Heart left ventricle (tissue), 16 donors: ENCODE data around the gene SH2D3C. TPM values are rescaled to one million over a fixed set of nuclear protein-coding genes. Genes with fewer than 3 reads are reported as not detected.
A peak's percentile ranks its signal among the peaks of the same experiment; 100 is the strongest.

Source experiments
- ATAC-seq, 4 donors: fragments of 200-7000 bp; cut with Tn5 transposase; one replicate each; pipeline ENCODE4 v1.9.1; 2020 to 2022; ENCODE audit warnings: moderate library complexity in 4 of 4, mild to moderate bottlenecking in 3 of 4, moderate number of reproducible peaks in 1 of 4
- DNase-seq, 5 donors: peaks; one replicate each; pipeline ENCODE4 v3.0.0-alpha.2; 2020
- H3K27ac ChIP-seq, 12 donors: fragments of 200-600 bp; sonication (generic) in 4 of 12; one replicate each; pipeline versions ENCODE4 v1.5.0 to v1.8.0; 2016 to 2022; ENCODE audit warnings: mild to moderate bottlenecking in 2 of 12
- H3K27me3 ChIP-seq, 9 donors: fragments of 200-600 bp; sonication (generic) in 2 of 9; one replicate each; pipeline versions ENCODE4 v1.5.1 to v1.8.0; 2016 to 2022; ENCODE audit warnings: mild to moderate bottlenecking in 3 of 9
- H3K36me3 ChIP-seq, 9 donors: fragments of 200-600 bp; sonication (generic) in 2 of 9; one replicate each; pipeline versions ENCODE4 v1.5.0 to v1.8.0; 2018 to 2022; ENCODE audit warnings: mild to moderate bottlenecking in 2 of 9
- H3K4me1 ChIP-seq, 12 donors: fragments of 200-600 bp; sonication (generic) in 4 of 12; one replicate each; pipeline versions ENCODE4 v1.5.0 to v1.8.0; 2016 to 2022; ENCODE audit warnings: mild to moderate bottlenecking in 3 of 12
- H3K4me3 ChIP-seq, 12 donors: fragments of 200-600 bp; sonication (generic) in 4 of 12; one replicate each; pipeline versions ENCODE4 v1.5.0 to v1.8.0; 2017 to 2022; ENCODE audit warnings: mild to moderate bottlenecking in 9 of 12, moderate library complexity in 4 of 12
- H3K9me3 ChIP-seq, 12 donors: fragments of 200-600 bp; sonication (generic) in 4 of 12; one replicate each; pipeline versions ENCODE4 v1.5.0 to v1.8.0; 2016 to 2022; ENCODE audit warnings: mild to moderate bottlenecking in 1 of 12
- POLR2A ChIP-seq, 2 donors: fragments of 450-650 bp; IDR thresholded peaks; one replicate each; pipeline ENCODE4 v1.6.1; 2017; ENCODE audit warnings: antibody characterized with exemption in 2 of 2, mild to moderate bottlenecking in 2 of 2, moderate library complexity in 2 of 2
- WGBS, 4 donors: extraction: QIAGEN DNeasy Blood & Tissue Kit in 2 of 4; methylation state at CpG; one replicate each; pipeline versions ENCODE4 v1.1.5 to v1.1.7; 2013 to 2018; 5-methylcytosine and 5-hydroxymethylcytosine counted together
- intact Hi-C, 10 donors: fragments of 100-400 bp; cut with DNase I; formaldehyde crosslinking; loops; one replicate each; pipeline versions ENCODE4 v1.11.1 to v1.14.2; 2022
- polyA plus RNA-seq, 2 donors: library from polyadenylated mRNA; stranded (reverse); fragments of 200-250 nt; gene quantifications; one replicate each; pipeline ENCODE4 v1.2.3, GENCODE V29; 2013
- total RNA-seq, 9 donors: library from RNA; depleted of rRNA in 2 of 9; stranded (reverse); fragments of >200 nt in 2 of 9; fragmentation: NEBNext Ultra II Directional in 3 of 9; extraction: Animal tissue kit (Norgen Biotek cat#: 25700) in 3 of 9; gene quantifications; one replicate each; pipeline versions ENCODE4 v1.1.0 to v1.2.4, GENCODE V29; 2016 to 2023
- TF ChIP-seq, protein P1 (sequence below), 12 donors: fragments of 200-600 bp; sonication (generic) in 4 of 12; IDR thresholded peaks; one replicate each; pipeline versions ENCODE4 v1.5.0 to v1.8.0; 2018 to 2022; ENCODE audit warnings: antibody characterized with exemption in 12 of 12, mild to moderate bottlenecking in 5 of 12
- donor health status: ischemic (EF 13 %, LVEDD 7.1; RV severe dilation, severe dysfunction).
- donor health status: healthy with polysubstance abuse.
- donor health status: DM: no; HTN: yes; CAD: no.
- donor health status: DM: no; HTN: no; CAD: no.
- donor health status: ischemic (EF 25% LVEDD 6.9; RV normal size, moderate dysfunction).
- donor health status: ischemic (EF 25% LVEDD 5.7; RV mildly dilated, moderate dysfunction).
- donor health status: healthy.
- donor health status: DM: yes; HTN: yes; CAD: no.
- donor health status: ischemic (EF 35%, LVEDD 5.7; RV mildly dilated, moderate dysfunction).
- donor health status: nonischemic (EF 11% LVEDD 7.7; RV severe dilation, severe dysfunction).
- donor health status: DM: yes; HTN: yes; CAD: no.
- donor health status: PGD.
- donor health status: ischemic (EF 29% LVEDD 5.4; RV normal size, mild dysfunction).
- donor health status: nonischemic (EF 23%, LVEDD 6.1; RV moderate dilation, normal function).

SH2D3C gene
- total and polyA plus RNA-seq, 11 donors, result 13.7 to 38.9 (median 21.0) TPM

DNA sequence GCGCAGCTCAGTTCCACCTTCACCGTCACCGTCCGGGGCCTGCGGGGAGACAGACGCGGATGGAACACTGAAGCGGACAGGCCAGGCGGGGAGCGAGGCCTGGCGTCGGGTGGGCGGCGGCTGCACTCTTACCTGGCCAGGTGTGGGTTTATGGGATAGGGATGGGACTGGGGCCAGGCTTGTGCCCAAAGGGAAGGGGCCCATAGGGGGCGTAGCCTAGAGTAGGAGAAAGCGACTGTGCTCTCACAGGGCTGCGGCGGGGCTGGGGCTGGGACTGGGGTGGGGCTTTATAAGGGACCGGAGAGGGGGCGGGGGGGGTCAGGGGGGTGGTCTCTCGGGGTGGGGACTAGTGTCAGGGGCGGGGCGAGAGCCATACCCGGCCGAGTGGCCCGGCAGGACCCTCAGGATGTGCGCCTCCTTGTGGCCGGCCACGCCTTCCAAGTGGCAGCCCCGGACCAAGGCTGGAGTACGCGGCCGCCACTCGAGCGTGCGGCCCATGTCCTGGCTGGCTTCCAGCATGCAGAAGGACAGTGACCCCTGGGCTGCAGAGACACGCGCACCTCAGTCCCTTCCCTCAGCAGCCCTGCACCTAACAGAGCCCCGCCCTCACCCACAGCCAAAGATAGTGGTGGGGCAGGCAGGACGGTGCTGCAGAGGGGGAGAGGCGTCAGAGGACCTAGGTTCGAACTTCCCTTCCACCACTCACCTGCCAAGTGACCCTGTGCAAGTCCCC lies 47.0 kb upstream of the SH2D3C start:
- 45 to 55% (median 48%) methylated on average over 36 to 42 of the region's 42 CpGs for WGBS, 4 donors
- Histone ChIP-seq H3K27me3 (no peaks in the 10 kb centered on the region), H3K36me3 (peaks cover 0 to 93% (median 68%) of the 10 kb centered on the region in 9 donors), H3K9me3 (no peaks in the 10 kb centered on the region), H3K4me1 (peaks cover 12 to 57% (median 44%) of the 10 kb centered on the region in 12 donors), H3K4me3 (no peak overlapping the region), H3K27ac (peak overlapping the region in 9 of 12 donors; percentile 6 to 95 (median 77))
- ATAC-seq (peak; percentile 8 to 33 (median 18)), DNase-seq (peak in 4 of 5 donors; percentile 56 to 77 (median 68))
- intact Hi-C loops, result loop anchor here in 5 of 10 donors (5.0 kb wide), 2 partner anchors 37 to 42 kb away; no protein-coding TSS in a partner anchor
- TF ChIP-seq POLR2A (IDR thresholded peaks at IDR 0.05), result no peak
- TF ChIP-seq, protein P1, sequence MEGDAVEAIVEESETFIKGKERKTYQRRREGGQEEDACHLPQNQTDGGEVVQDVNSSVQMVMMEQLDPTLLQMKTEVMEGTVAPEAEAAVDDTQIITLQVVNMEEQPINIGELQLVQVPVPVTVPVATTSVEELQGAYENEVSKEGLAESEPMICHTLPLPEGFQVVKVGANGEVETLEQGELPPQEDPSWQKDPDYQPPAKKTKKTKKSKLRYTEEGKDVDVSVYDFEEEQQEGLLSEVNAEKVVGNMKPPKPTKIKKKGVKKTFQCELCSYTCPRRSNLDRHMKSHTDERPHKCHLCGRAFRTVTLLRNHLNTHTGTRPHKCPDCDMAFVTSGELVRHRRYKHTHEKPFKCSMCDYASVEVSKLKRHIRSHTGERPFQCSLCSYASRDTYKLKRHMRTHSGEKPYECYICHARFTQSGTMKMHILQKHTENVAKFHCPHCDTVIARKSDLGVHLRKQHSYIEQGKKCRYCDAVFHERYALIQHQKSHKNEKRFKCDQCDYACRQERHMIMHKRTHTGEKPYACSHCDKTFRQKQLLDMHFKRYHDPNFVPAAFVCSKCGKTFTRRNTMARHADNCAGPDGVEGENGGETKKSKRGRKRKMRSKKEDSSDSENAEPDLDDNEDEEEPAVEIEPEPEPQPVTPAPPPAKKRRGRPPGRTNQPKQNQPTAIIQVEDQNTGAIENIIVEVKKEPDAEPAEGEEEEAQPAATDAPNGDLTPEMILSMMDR (IDR thresholded peaks at IDR 0.05), result peak; percentile 9 to 53 (median 42)

DNA sequence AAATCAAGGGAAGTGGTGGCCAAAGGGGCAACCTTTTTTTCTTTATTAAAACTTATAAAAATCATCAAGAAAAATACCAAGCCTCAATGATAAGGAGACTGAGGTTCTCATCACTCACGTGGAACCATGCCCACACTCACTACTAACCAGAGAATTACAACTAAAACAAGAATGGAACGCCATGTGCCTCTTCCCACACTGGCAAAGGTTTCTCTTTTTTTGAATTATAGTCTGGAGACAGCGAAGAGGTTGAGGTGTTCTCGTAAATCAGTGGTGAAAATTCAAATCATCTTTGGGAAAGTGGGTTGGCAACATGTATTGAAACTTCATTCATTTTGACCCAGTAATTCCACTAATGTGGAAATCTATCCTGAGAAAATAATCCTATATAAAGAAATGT lies 43.6 kb upstream of the SH2D3C start:
- DNase-seq (no peak), ATAC-seq (no peak)
- peaks cover 0 to 36% (median 18%) of the 10 kb centered on the region in 12 donors for H3K4me1 ChIP-seq
- TF ChIP-seq, protein P1 (IDR thresholded peaks at IDR 0.05), result no peak
- no peak for TF ChIP-seq POLR2A (IDR thresholded peaks at IDR 0.05)
- H3K4me3 ChIP-seq, result no peak overlapping the region
- H3K36me3 ChIP-seq, result peaks cover 0 to 98% (median 92%) of the 10 kb centered on the region in 9 donors
- H3K27me3 ChIP-seq, result no peaks in the 10 kb centered on the region
- intact Hi-C loops, result no loop called here
- H3K27ac ChIP-seq, result no peak overlapping the region
- 77 to 79% (median 78%) methylated on average over 4 of the region's 4 CpGs for WGBS, 4 donors
- no peaks in the 10 kb centered on the region for H3K9me3 ChIP-seq

DNA sequence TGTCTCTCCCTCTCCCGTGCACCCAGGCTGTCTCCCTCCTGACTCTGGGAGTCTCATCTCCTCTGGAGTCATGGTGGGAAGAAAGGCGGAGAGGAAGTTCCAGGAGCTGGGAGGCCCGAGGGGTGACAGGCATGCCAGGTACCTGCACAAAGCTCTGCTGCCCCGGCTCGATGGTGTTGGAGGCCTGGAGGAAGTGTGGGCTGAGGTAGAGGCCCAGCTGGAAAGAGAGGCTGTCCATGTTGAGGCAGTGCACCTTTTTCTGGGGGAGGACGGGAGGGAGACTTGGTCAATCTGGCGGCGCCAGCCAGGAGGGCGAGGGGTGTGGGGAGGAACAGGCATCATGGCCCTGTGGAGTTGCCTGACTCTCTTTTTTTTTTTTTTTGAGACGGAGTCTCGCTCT lies 40.1 kb upstream of the SH2D3C start:
- no peak for ATAC-seq
- peak overlapping the region in 2 of 12 donors; percentile 4 to 37 for H3K27ac ChIP-seq
- no peaks in the 10 kb centered on the region for H3K9me3 ChIP-seq
- H3K4me1 ChIP-seq, result peaks cover 0 to 28% (median 5%) of the 10 kb centered on the region in 12 donors
- no peaks in the 10 kb centered on the region for H3K27me3 ChIP-seq
- H3K4me3 ChIP-seq, result no peak overlapping the region
- TF ChIP-seq, protein P1 (IDR thresholded peaks at IDR 0.05), result no peak
- TF ChIP-seq POLR2A (IDR thresholded peaks at IDR 0.05), result no peak
- no peak for DNase-seq
- peaks cover 0 to 100% (median 94%) of the 10 kb centered on the region in 9 donors for H3K36me3 ChIP-seq
- intact Hi-C loops, result no loop called here
- WGBS, 4 donors, result 86 to 93% (median 88%) methylated on average over 10 to 11 of the region's 11 CpGs

DNA sequence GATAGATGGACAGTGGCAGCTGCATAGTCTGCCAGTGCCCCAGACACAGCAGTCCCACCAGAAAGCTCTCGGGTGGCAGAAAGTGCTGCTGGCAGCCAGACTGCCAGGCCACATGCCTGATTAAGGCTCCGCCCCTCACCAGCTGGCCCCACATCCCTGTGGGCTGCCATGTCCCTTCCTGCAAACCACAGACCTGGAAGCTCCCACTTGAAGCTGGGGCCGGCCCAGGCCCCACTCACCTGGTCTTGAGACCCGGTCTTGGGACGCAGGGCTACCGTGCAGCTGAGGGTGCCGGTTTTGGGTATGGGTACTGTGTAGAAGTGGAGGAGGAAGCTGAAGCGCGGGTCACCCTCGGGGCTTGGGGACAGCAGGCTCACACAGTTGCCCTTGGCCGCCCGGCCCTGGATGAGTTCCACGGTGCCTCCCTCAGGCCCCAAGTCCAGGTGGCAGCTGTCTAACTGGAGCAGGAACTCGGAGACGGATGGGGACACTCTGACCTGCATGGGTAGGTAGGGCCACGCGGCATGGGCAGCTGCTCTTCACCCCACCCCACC lies 39.5 kb upstream of the SH2D3C start:
- H3K4me3 ChIP-seq, result no peak overlapping the region
- peaks cover 0 to 100% (median 94%) of the 10 kb centered on the region in 9 donors for H3K36me3 ChIP-seq
- no peaks in the 10 kb centered on the region for H3K27me3 ChIP-seq
- ATAC-seq (peak in 3 of 4 donors; percentile 1 to 8 (median 1)), DNase-seq (no peak)
- H3K4me1 ChIP-seq, result peaks cover 0 to 30% (median 5%) of the 10 kb centered on the region in 12 donors
- TF ChIP-seq, protein P1 (IDR thresholded peaks at IDR 0.05), result no peak
- no peak for TF ChIP-seq POLR2A (IDR thresholded peaks at IDR 0.05)
- intact Hi-C loops, result no loop called here
- H3K9me3 ChIP-seq, result no peaks in the 10 kb centered on the region
- H3K27ac ChIP-seq, result peak overlapping the region in 6 of 12 donors; percentile 3 to 44 (median 37)
- 77 to 87% (median 82%) methylated on average over 7 to 17 of the region's 17 CpGs for WGBS, 4 donors
